HEK293T (cell line): ENCODE results near the gene MRM2.
A peak's percentile ranks its signal among the peaks of the same experiment; 100 is the strongest.

ENCODE experiments used
- CTCF ChIA-PET: fragments of 350-600 bp; formaldehyde crosslinking; extraction: SDS; loops from one replicate; lab custom pipeline; 2021; ENCODE audit warnings: antibody characterized with exemption, inconsistent platforms; lab: Yijun Ruan, JAX
- POLR2A ChIA-PET: fragments of 350-600 bp; formaldehyde crosslinking; extraction: SDS; loops from one replicate; lab custom pipeline; 2020; ENCODE audit warnings: antibody characterized with exemption, inconsistent platforms; lab: Yijun Ruan, JAX
- DNase-seq: peaks from one replicate; pipeline ENCODE4 v3.0.0; 2012; ENCODE audit warnings: mixed read lengths; ENCODE audit errors: extremely low spot score
- ARNT ChIP-seq: fragments of 450-650 bp; IDR thresholded peaks from 2 replicates; pipeline ENCODE4 v1.6.1; 2017; ENCODE audit warnings: mild to moderate bottlenecking
- BHLHE40 ChIP-seq: fragments of 450-650 bp; IDR thresholded peaks from 2 replicates; pipeline ENCODE4 v1.6.1; 2016; ENCODE audit warnings: mild to moderate bottlenecking, moderate library complexity, borderline replicate concordance
- CTBP1 ChIP-seq: fragments of 450-650 bp; IDR thresholded peaks from 2 replicates; pipeline ENCODE4 v1.6.1; 2016; ENCODE audit warnings: borderline replicate concordance
- ELF4 ChIP-seq: fragments of 450-650 bp; IDR thresholded peaks from 2 replicates; pipeline ENCODE4 v1.6.1; 2017; ENCODE audit warnings: antibody characterized with exemption
- FOXA1 ChIP-seq: fragments of 450-650 bp; IDR thresholded peaks from 2 replicates; pipeline ENCODE4 v1.6.1; 2016; ENCODE audit warnings: mild to moderate bottlenecking
- FOXK2 ChIP-seq: fragments of 450-650 bp; IDR thresholded peaks from 2 replicates; pipeline ENCODE4 v1.6.1; 2016; ENCODE audit warnings: mild to moderate bottlenecking
- FOXM1 ChIP-seq: fragments of 450-650 bp; IDR thresholded peaks from 2 replicates; pipeline ENCODE4 v1.6.1; 2017; ENCODE audit warnings: mild to moderate bottlenecking, borderline replicate concordance
- HDGF ChIP-seq: fragments of 450-650 bp; IDR thresholded peaks from 2 replicates; pipeline ENCODE4 v1.6.1; 2017; ENCODE audit warnings: antibody characterized with exemption, borderline replicate concordance
- L3MBTL2 ChIP-seq: fragments of 450-650 bp; conservative IDR thresholded peaks from 2 replicates; pipeline ENCODE4 v1.6.1; 2016; ENCODE audit warnings: mild to moderate bottlenecking
- LEF1 ChIP-seq: fragments of 450-650 bp; IDR thresholded peaks from 2 replicates; pipeline ENCODE4 v1.6.1; 2017; ENCODE audit warnings: mild to moderate bottlenecking, borderline replicate concordance
- NFRKB ChIP-seq: fragments of 450-650 bp; IDR thresholded peaks from 2 replicates; pipeline ENCODE4 v1.6.1; 2016; ENCODE audit warnings: mild to moderate bottlenecking, moderate library complexity
- SP1 ChIP-seq: fragments of 450-650 bp; IDR thresholded peaks from 2 replicates; pipeline ENCODE4 v1.6.1; 2017
- SUZ12 ChIP-seq: fragments of 450-650 bp; IDR thresholded peaks from 2 replicates; pipeline ENCODE4 v1.6.1; 2016; ENCODE audit warnings: mild to moderate bottlenecking
- TARDBP ChIP-seq: fragments of 450-650 bp; IDR thresholded peaks from 2 replicates; pipeline ENCODE4 v1.6.1; 2016
- ZNF384 ChIP-seq: fragments of 450-650 bp; IDR thresholded peaks from 2 replicates; pipeline ENCODE4 v1.6.1; 2016
- TF ChIP-seq, protein P1 (sequence below): fragments of 450-650 bp; IDR thresholded peaks from 2 replicates; pipeline ENCODE4 v1.6.1; 2016

The MRM2 gene

DNA sequence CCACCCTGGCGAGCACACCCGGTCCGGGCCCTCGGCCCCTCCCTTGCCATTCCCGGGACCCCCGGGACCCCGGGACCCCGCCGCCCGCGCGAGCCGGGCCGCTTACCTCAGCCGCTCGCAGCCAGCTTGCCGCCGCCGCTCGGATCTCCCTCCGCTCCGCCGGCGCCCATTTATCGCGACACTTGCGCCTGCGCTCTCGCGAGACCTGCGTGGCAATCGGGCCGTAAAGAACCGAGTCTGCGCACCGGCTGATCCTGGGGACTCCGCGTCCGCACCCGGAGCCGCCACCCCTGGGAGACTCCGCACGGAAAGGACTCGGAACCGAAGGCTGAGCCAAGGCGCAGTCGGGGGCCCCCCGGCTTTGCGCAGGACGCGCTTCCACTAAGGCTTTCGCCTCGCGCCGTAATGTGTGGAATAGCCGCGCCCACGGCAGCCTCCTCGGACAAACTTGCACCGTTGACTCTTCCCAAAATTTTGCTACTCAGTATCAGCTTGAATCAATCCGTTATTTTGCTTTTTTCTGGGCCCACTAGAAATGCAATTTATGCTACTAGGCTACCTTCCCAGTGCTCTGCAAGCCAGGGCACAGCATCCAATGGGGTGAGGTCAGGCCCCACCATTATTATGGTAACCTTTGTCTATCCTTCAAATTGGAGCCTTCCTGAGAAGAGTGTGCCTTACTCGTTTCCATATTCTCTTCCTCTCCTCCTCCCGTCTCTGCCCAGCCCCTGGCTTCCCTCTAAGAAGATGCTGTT is 9.1 kb downstream of the MRM2 start, which contains the start of gene MAD1L1:
Gene MAD1L1, minus strand, starts transcription at position 180 of the 755 bp plus-strand sequence. CDS start 2,812 bp downstream, outside the sequence.
- DNase-seq: peak; percentile 94
- ChIA-PET POLR2A (interaction anchor here (1.1 to 3.0 kb wide), 4 partner anchors 9 to 37 kb away, joined by 3 to 20 read pairs (median 4); partner anchors contain the start of genes MRM2 and NUDT1), CTCF (interaction anchor here (1.0 kb wide), 1 partner anchor 573 kb away, joined by 3 read pairs; no protein-coding TSS in a partner anchor)
- TF ChIP-seq BHLHE40 (no peak), TARDBP (peak; percentile 82; the same call in 1 of the 2 replicates)

DNA sequence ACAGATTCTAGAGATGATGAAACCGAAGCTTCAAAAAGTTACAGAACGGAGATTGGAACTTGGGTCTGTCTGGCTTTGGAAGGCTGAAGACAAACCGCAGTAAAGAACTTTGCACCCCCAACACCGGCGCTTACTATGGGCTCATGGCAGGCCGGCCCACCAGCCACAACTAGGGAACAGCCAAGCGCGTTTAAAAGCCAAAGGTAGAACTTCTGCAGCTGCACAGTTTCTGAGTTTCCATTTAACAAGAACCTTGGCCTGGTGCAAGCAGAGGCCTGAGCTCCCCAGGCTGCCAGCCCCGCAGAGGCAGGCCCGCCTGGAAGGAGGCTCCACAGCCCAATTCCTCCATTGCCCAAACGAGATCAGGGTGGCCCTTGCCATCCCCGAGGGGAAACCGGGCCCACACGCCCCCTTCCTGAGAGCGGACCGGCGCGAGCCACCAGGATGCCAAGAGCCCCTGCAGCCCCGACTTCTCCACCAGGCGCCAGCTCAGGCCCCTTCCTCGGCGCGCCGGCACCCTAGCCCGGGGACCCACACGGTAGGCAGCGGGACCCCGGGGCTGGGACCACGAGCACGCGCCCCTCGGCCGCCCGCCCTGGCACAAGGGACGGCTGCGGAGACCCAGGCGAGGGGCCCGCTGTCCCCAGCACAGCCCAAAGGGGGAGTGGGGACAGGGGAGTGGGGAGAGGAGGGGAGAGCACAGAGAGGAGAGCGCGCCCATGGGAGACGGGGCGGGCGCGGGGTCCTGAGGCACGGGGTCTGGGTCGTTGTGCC is 9.8 kb downstream of the MRM2 start:
- no peak for TF ChIP-seq FOXA1
- DNase-seq: peak; percentile 39
- ChIA-PET POLR2A (interaction anchor here (1.1 to 3.0 kb wide), 4 partner anchors 10 to 36 kb away, joined by 3 to 20 read pairs (median 4); partner anchors contain the start of genes MRM2 and NUDT1), CTCF (interaction anchor here (1.0 kb wide), 1 partner anchor 573 kb away, joined by 3 read pairs; no protein-coding TSS in a partner anchor)

DNA sequence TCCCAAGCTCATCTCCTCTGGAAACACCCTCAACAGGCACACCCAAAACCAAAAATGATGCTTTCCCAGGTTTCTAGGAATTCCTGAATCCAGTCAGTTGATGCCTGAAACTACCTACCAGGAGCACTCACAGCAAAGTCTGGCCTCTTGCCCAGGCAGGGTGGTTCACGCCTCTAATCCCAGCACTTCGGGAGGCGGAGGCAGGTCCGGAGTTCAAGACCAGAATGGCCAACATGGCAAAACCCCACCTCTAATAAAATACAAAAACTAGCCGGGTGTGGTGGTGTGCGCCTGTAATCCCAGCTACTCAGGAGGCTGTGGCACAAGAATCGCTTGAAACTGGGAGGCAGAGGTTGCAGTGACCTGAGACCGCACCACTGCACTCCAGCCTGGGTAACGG is 11.1 kb downstream of the MRM2 start:
- TF ChIP-seq FOXK2 (no peak), BHLHE40 (no peak), SP1 (no peak), SUZ12 (no peak), ARNT (no peak), ELF4 (no peak), TARDBP (no peak), LEF1 (no peak), FOXA1 (no peak), CTBP1 (no peak), HDGF (no peak), ZNF384 (no peak)
- TF ChIP-seq, protein P1, sequence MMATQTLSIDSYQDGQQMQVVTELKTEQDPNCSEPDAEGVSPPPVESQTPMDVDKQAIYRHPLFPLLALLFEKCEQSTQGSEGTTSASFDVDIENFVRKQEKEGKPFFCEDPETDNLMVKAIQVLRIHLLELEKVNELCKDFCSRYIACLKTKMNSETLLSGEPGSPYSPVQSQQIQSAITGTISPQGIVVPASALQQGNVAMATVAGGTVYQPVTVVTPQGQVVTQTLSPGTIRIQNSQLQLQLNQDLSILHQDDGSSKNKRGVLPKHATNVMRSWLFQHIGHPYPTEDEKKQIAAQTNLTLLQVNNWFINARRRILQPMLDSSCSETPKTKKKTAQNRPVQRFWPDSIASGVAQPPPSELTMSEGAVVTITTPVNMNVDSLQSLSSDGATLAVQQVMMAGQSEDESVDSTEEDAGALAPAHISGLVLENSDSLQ: no peak
- CTCF ChIA-PET: no interaction called here
- POLR2A ChIA-PET: no interaction called here
- no peak for DNase-seq

DNA sequence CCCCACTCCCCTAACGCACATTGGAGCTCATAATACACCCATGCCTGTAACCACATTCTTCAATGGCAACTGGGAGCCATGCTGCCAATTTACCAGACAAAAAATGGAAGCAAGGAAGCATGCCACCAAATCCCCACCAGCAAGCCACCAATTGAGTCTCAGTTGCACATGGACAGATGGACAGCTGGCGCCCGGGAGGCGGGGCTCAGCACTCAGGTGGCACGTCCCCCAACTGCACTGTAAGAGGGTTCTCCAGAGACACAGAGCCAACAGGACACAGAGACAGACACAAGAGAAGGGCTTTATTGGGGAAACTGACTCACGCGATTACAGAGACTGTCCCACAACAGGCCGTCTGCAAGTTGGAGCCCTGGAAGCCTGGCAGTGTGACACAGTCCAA is 11.8 kb downstream of the MRM2 start:
- CTCF ChIA-PET: no interaction called here
- TF ChIP-seq ELF4: no peak
- no peak for TF ChIP-seq SUZ12
- TF ChIP-seq TARDBP: no peak
- TF ChIP-seq, protein P1: no peak
- no peak for TF ChIP-seq FOXK2
- no peak for TF ChIP-seq SP1
- TF ChIP-seq ARNT: no peak
- no peak for TF ChIP-seq CTBP1
- no peak for TF ChIP-seq NFRKB
- TF ChIP-seq FOXM1: no peak
- no peak for TF ChIP-seq ZNF384
- no peak for TF ChIP-seq BHLHE40
- TF ChIP-seq L3MBTL2: no peak
- TF ChIP-seq HDGF: no peak
- POLR2A ChIA-PET: no interaction called here
- no peak for DNase-seq

DNA sequence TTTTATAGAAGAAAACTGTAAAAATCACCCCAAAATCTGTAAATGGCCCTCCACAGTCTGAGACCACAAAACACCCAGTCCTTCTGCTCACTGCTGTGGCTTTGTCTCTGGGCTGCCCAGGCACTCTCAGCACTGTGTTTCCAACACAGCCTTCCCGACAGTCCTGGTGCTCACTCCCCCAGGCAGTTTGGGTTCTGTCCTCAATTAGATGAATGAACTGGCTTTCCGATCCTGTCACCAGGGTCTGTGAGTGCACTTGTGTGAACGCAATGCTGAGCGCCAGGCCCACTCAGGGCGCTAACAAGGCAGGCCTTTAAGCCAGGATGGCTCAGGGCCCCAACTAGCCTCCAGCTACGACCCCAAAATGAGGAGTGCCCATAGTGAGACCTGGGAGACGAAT is 12.5 kb downstream of the MRM2 start:
- no peak for TF ChIP-seq LEF1
- no peak for TF ChIP-seq TARDBP
- TF ChIP-seq ZNF384: no peak
- no peak for TF ChIP-seq NFRKB
- TF ChIP-seq FOXK2: no peak
- TF ChIP-seq HDGF: no peak
- TF ChIP-seq, protein P1: no peak
- TF ChIP-seq FOXM1: no peak
- no peak for TF ChIP-seq SP1
- no peak for DNase-seq
- ChIA-PET CTCF (no interaction called here), POLR2A (no interaction called here)

DNA sequence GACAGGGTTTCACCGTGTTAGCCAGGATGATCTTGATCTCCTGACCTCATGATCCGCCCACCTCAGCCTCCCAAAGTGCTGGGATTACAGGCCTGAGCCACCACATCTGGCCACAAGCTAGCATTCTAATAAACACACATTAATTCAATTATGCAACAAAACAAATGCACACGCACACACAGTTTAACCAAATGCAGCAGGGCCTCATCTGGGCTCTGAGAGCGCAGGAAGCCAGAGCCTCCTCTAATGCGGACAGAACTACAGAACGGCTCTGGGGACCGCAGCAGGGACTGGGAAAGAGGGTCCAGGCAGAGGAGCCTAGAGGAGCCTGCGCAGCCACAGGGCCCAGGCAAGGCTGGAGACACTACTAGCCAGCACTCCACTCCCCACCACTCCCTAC is 13.1 kb downstream of the MRM2 start:
- DNase-seq: no peak
- POLR2A ChIA-PET: interaction anchor here (0.7 kb wide), 1 partner anchor 9 kb away, joined by 3 read pairs; no protein-coding TSS in a partner anchor

More for the DNA sequence above, 13.1 kb downstream of the MRM2 start:
- TF ChIP-seq L3MBTL2 (no peak), ARNT (no peak), TARDBP (no peak), ZNF384 (no peak), BHLHE40 (no peak), FOXM1 (no peak), FOXK2 (no peak), ELF4 (no peak), FOXA1 (no peak), SUZ12 (no peak)
- CTCF ChIA-PET: no interaction called here
